ENCODE results near the gene SV2C.
A peak's percentile ranks its signal among the peaks of the same experiment; 100 is the strongest.
"Not testable (repeated sequence)": the region's sequence is repeated elsewhere in the genome, so short reads cannot be mapped to it uniquely, and the experiment has no call there.

Gene SV2C

DNA sequence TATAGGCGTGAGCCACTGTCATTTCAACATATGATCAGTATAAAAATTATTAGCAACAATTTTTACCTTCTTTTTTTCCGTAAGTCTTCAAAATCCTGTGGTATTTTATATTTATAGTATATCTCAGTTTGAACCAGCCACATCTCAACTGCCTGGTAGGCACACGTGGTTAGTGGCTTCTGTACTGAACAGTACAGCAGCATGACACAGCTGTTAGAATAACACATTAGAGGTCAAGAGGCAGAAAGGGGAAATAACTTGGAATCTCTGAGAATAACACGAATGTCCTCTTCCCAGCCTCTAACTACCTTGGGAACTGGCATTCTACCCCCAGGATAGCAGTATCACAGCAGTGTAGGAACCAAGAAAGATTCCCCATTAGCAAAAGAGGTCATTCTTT is 211.4 kb downstream of the SV2C start:
- H3F3A ChIP-seq (ENCODE audit: low read depth) = no peaks in the 10 kb centered on the region
- 0 out of 2 replicates have a peak overlapping the region, but pooled peaks have one; percentile 18 for H2AFZ ChIP-seq (ENCODE audit: low read length)
- peak overlapping the region; percentile 42 for H3K9ac ChIP-seq (ENCODE audit: low read depth, low read length, poor library complexity, severe bottlenecking)
- TF ChIP-seq, protein P1, sequence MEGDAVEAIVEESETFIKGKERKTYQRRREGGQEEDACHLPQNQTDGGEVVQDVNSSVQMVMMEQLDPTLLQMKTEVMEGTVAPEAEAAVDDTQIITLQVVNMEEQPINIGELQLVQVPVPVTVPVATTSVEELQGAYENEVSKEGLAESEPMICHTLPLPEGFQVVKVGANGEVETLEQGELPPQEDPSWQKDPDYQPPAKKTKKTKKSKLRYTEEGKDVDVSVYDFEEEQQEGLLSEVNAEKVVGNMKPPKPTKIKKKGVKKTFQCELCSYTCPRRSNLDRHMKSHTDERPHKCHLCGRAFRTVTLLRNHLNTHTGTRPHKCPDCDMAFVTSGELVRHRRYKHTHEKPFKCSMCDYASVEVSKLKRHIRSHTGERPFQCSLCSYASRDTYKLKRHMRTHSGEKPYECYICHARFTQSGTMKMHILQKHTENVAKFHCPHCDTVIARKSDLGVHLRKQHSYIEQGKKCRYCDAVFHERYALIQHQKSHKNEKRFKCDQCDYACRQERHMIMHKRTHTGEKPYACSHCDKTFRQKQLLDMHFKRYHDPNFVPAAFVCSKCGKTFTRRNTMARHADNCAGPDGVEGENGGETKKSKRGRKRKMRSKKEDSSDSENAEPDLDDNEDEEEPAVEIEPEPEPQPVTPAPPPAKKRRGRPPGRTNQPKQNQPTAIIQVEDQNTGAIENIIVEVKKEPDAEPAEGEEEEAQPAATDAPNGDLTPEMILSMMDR (conservative IDR thresholded peaks at IDR 0.05; ENCODE audit: low read length) = no peak
- TF ChIP-seq EZH2phosphoT487 (IDR thresholded peaks at IDR 0.05; ENCODE audit: borderline replicate concordance) = no peak
- no peak overlapping the region for H3K4me3 ChIP-seq (ENCODE audit: low read length, poor library complexity, severe bottlenecking)
- no peaks in the 10 kb centered on the region for H3K9me2 ChIP-seq (replicated peaks; ENCODE audit: low read depth, low read length)
- peaks cover 21% of the 10 kb centered on the region for H3K4me1 ChIP-seq (ENCODE audit: insufficient read depth, low read length, poor library complexity, severe bottlenecking)
- H3K36me3 ChIP-seq (ENCODE audit: insufficient read depth, low read length) = no peaks in the 10 kb centered on the region
- no peaks in the 10 kb centered on the region for H3K79me2 ChIP-seq (ENCODE audit: insufficient read depth, low read length)
- H3K4me2 ChIP-seq (ENCODE audit: low read depth, low read length, poor library complexity, severe bottlenecking) = peak overlapping the region; percentile 52
- H4K20me1 ChIP-seq (ENCODE audit: insufficient read depth, low read length, poor library complexity, severe bottlenecking) = no peaks in the 10 kb centered on the region
- H3K9me3 ChIP-seq (ENCODE audit: insufficient read depth, low read depth, low read length) = no peaks in the 10 kb centered on the region
- H3K27me3 ChIP-seq (ENCODE audit: insufficient read depth, low read length, poor library complexity, severe bottlenecking) = peaks cover 3% of the 10 kb centered on the region

DNA sequence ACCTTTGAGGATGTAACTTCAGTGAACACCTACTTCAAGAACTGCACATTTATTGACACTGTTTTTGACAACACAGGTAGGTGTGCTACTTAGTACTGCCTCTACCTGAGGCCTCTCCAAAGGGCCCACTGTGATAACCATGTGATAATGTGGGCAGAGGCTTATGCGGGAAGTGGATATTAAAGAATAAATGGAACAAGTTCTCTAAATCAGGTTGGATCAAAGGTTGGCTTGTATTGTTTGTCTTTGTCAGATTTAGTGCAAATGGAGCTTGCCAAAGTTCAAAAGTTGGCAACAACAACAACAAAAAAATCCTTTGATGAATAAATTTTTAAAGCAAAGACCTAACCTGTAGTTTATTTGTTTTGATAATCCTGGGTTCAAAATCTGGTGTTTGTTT is 215.7 kb downstream of the SV2C start:
- H3K4me1 ChIP-seq (ENCODE audit: insufficient read depth, low read length, poor library complexity, severe bottlenecking) = peaks cover 35% of the 10 kb centered on the region
- H2AFZ ChIP-seq (ENCODE audit: low read length) = no peak overlapping the region
- TF ChIP-seq, protein P1 (conservative IDR thresholded peaks at IDR 0.05; ENCODE audit: low read length) = no peak
- TF ChIP-seq EZH2phosphoT487 (IDR thresholded peaks at IDR 0.05; ENCODE audit: borderline replicate concordance) = no peak
- H3K9me2 ChIP-seq (replicated peaks; ENCODE audit: low read depth, low read length) = no peaks in the 10 kb centered on the region
- H4K20me1 ChIP-seq (ENCODE audit: insufficient read depth, low read length, poor library complexity, severe bottlenecking) = no peaks in the 10 kb centered on the region
- no peak overlapping the region for H3K9ac ChIP-seq (ENCODE audit: low read depth, low read length, poor library complexity, severe bottlenecking)
- peaks cover 3% of the 10 kb centered on the region for H3K27me3 ChIP-seq (ENCODE audit: insufficient read depth, low read length, poor library complexity, severe bottlenecking)
- no peaks in the 10 kb centered on the region for H3K36me3 ChIP-seq (ENCODE audit: insufficient read depth, low read length)
- H3K9me3 ChIP-seq (ENCODE audit: insufficient read depth, low read depth, low read length) = no peaks in the 10 kb centered on the region
- H3F3A ChIP-seq (ENCODE audit: low read depth) = no peaks in the 10 kb centered on the region
- no peaks in the 10 kb centered on the region for H3K79me2 ChIP-seq (ENCODE audit: insufficient read depth, low read length)
- H3K4me2 ChIP-seq (ENCODE audit: low read depth, low read length, poor library complexity, severe bottlenecking) = no peak overlapping the region
- H3K4me3 ChIP-seq (ENCODE audit: low read length, poor library complexity, severe bottlenecking) = no peak overlapping the region

DNA sequence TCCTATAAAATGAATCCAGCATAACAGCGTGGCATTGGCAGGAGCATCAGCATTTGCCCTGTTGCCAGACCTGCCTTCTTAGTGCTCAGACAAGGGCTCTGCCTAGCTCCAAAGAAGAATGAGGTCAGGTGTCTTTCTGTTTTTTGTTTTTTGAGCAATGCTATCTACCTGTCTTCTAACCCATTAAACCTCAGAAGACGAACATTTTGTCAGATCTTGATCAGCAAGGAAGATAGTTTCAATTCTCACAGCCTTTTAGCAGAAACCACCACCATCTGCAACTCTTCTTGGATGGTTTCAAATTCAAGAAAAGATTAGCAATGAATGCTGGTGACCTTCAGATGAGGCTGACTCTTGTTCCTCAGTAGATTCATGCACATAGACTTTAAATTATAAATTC is 216.4 kb downstream of the SV2C start:
- H3K4me3 ChIP-seq (ENCODE audit: low read length, poor library complexity, severe bottlenecking) = no peak overlapping the region
- TF ChIP-seq EZH2phosphoT487 (IDR thresholded peaks at IDR 0.05; ENCODE audit: borderline replicate concordance) = no peak
- no peaks in the 10 kb centered on the region for H4K20me1 ChIP-seq (ENCODE audit: insufficient read depth, low read length, poor library complexity, severe bottlenecking)
- peaks cover 3% of the 10 kb centered on the region for H3K27me3 ChIP-seq (ENCODE audit: insufficient read depth, low read length, poor library complexity, severe bottlenecking)
- H3K4me1 ChIP-seq (ENCODE audit: insufficient read depth, low read length, poor library complexity, severe bottlenecking) = peaks cover 42% of the 10 kb centered on the region
- H3K4me2 ChIP-seq (ENCODE audit: low read depth, low read length, poor library complexity, severe bottlenecking) = no peak overlapping the region
- H3K9me2 ChIP-seq (replicated peaks; ENCODE audit: low read depth, low read length) = no peaks in the 10 kb centered on the region
- no peaks in the 10 kb centered on the region for H3F3A ChIP-seq (ENCODE audit: low read depth)
- no peak overlapping the region for H2AFZ ChIP-seq (ENCODE audit: low read length)
- no peaks in the 10 kb centered on the region for H3K36me3 ChIP-seq (ENCODE audit: insufficient read depth, low read length)
- H3K9me3 ChIP-seq (ENCODE audit: insufficient read depth, low read depth, low read length) = no peaks in the 10 kb centered on the region
- no peaks in the 10 kb centered on the region for H3K79me2 ChIP-seq (ENCODE audit: insufficient read depth, low read length)
- no peak overlapping the region for H3K9ac ChIP-seq (ENCODE audit: low read depth, low read length, poor library complexity, severe bottlenecking)

DNA sequence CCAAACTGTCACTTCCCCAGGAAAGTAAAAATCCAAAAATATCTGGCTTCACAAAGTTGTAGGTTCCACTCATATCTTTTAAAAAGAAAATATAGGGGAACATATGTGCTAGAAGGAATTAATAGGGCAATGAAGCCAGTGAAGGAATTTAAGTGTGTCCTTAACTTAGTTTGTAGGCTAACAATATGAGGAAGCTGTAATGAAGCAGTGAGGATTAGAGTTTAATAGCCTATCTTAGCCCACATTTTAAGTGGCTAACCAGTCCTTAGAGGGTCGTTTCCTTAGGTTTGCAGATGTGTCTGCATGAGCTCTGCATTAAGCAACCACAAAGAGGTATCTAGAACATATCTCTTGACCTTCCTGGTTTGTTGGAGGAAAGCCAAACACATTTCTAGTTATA is 218.7 kb downstream of the SV2C start:
- H3K9me3 ChIP-seq (ENCODE audit: insufficient read depth, low read depth, low read length); H3K9ac ChIP-seq (ENCODE audit: low read depth, low read length, poor library complexity, severe bottlenecking); H3F3A ChIP-seq (ENCODE audit: low read depth); H4K20me1 ChIP-seq (ENCODE audit: insufficient read depth, low read length, poor library complexity, severe bottlenecking); H3K79me2 ChIP-seq (ENCODE audit: insufficient read depth, low read length); H3K36me3 ChIP-seq (ENCODE audit: insufficient read depth, low read length); H3K9me2 ChIP-seq (replicated peaks; ENCODE audit: low read depth, low read length); H3K27me3 ChIP-seq (ENCODE audit: insufficient read depth, low read length, poor library complexity, severe bottlenecking); H3K4me2 ChIP-seq (ENCODE audit: low read depth, low read length, poor library complexity, severe bottlenecking); H2AFZ ChIP-seq (ENCODE audit: low read length); H3K4me3 ChIP-seq (ENCODE audit: low read length, poor library complexity, severe bottlenecking): not testable (repeated sequence)
- 0 out of 2 replicates have a peak, but pooled peaks have one; percentile 15 for TF ChIP-seq EZH2phosphoT487 (IDR thresholded peaks at IDR 0.05; ENCODE audit: borderline replicate concordance)
- H3K4me1 ChIP-seq (ENCODE audit: insufficient read depth, low read length, poor library complexity, severe bottlenecking) = peaks cover 42% of the 10 kb centered on the region

DNA sequence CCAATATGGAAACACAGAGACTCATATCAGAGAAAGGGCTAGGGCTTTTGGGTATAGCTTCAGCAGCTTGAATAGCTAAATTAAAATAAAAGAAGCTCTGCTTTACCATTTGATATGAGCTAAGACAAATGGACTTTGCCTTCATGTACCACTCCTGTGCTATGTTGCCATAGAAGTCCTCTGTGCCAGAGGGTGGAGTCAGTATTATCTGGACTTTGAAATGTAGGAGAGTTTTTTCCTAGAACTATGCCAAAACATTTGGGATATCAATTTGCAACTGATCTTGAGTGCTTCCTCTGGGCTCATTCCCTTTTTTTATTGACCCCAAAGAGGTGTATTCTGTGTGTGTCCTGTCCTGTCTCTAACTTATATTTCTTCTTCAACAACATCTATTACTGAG is 219.5 kb downstream of the SV2C start:
- H2AFZ ChIP-seq (ENCODE audit: low read length); H3K9me2 ChIP-seq (replicated peaks; ENCODE audit: low read depth, low read length); H3K36me3 ChIP-seq (ENCODE audit: insufficient read depth, low read length); H4K20me1 ChIP-seq (ENCODE audit: insufficient read depth, low read length, poor library complexity, severe bottlenecking); H3K27me3 ChIP-seq (ENCODE audit: insufficient read depth, low read length, poor library complexity, severe bottlenecking); H3F3A ChIP-seq (ENCODE audit: low read depth); H3K9me3 ChIP-seq (ENCODE audit: insufficient read depth, low read depth, low read length); H3K9ac ChIP-seq (ENCODE audit: low read depth, low read length, poor library complexity, severe bottlenecking); H3K4me3 ChIP-seq (ENCODE audit: low read length, poor library complexity, severe bottlenecking); H3K79me2 ChIP-seq (ENCODE audit: insufficient read depth, low read length); H3K4me2 ChIP-seq (ENCODE audit: low read depth, low read length, poor library complexity, severe bottlenecking): not testable (repeated sequence)
- peaks cover 42% of the 10 kb centered on the region for H3K4me1 ChIP-seq (ENCODE audit: insufficient read depth, low read length, poor library complexity, severe bottlenecking)

All from Loucy (cell line).